Right cardiac atrium (tissue), 5 donors: Measurements from ENCODE around the gene PRM1. TPM values are rescaled to one million over a fixed set of nuclear protein-coding genes. Genes with fewer than 3 reads are reported as not detected.

Source experiments
- ATAC-seq, 2 donors: fragments of 200-7000 bp; cut with Tn5 transposase; one replicate each; pipeline versions ENCODE4 v1.8.0 to v1.9.1; 2020; ENCODE audit warnings: moderate library complexity in 2 of 2, mild to moderate bottlenecking in 1 of 2
- DNase-seq, 3 donors: peaks; one replicate each; pipeline ENCODE4 v3.0.0-alpha.2; 2020
- H3K27ac ChIP-seq: one replicate; pipeline ENCODE4 v1.5.1; 2013; ENCODE audit warnings: mild to moderate bottlenecking, low read length, control low read depth, moderate library complexity
- H3K27me3 ChIP-seq: one replicate; pipeline ENCODE4 v1.6.1; 2013; ENCODE audit not compliant: control insufficient read depth, insufficient read depth
- H3K4me1 ChIP-seq: one replicate; pipeline ENCODE4 v1.6.1; 2013; ENCODE audit warnings: low read length; ENCODE audit not compliant: control insufficient read depth, insufficient read depth
- H3K4me3 ChIP-seq: one replicate; pipeline ENCODE4 v1.5.1; 2013; ENCODE audit warnings: low read length, control low read depth
- H3K9me3 ChIP-seq: one replicate; pipeline ENCODE4 v1.6.1; 2013; ENCODE audit warnings: low read length; ENCODE audit not compliant: control insufficient read depth
- WGBS: extraction: QIAGEN DNeasy Blood & Tissue Kit; methylation state at CpG from one replicate; pipeline ENCODE4 v1.1.7; 2013; 5-methylcytosine and 5-hydroxymethylcytosine counted together
- intact Hi-C, 4 donors: fragments of 100-400 bp; cut with DNase I; formaldehyde crosslinking; loops; one replicate each; pipeline versions ENCODE4 v1.11.0 to v1.14.0; 2022 to 2023
- polyA plus RNA-seq: library from polyadenylated mRNA; stranded (reverse); fragments of 200-250 nt; gene quantifications from one replicate; pipeline ENCODE4 v1.2.3, GENCODE V29; 2013
- total RNA-seq, 4 donors: library from RNA; stranded (reverse); fragmentation: NEBNext Ultra II Directional; extraction: Animal tissue kit (Norgen Biotek cat#: 25700); gene quantifications; one replicate each; pipeline ENCODE4 v1.2.1, GENCODE V29; 2021
- donor health status: healthy with polysubstance abuse.
- donor health status: DM: no; HTN: yes; CAD: no.
- donor health status: DM: no; HTN: no; CAD: no.
- donor health status: DM: no; HTN: yes; CAD: no; lungs with severe emphysema.
- donor health status: DM: yes; HTN: yes; CAD: no.

Gene PRM1
- total and polyA plus RNA-seq, 5 donors: not detected

DNA sequence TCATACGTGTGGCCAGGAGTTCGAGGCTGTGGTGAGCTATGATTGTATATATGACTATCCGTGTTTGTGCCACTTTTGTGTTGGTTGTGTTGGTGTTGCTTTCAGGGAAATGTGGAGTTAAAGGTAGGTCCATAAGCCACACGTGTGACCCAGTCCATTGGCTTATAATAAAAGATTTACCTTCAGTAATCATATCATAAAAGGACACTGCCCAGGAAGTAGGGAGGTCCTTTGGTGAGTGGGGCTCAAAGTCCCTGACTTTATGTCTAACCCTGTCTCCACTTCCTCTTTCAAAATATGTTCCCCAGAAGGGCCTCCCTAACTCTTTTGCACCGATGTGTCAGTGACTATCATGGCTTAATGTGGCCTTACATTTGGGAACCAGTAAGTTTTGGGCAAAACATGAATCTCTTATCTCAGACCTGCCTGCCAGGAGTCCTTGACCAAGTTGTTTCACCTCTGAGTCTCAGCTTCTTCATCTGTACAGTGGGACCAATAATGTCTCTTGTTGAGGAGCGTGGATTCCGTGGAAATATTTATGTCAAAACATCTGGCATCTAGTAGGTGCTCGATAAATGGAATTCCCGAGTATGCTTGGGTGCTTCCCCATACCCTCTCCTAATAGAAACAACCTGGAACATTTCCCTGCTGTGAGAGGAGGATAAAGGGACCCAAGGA is 16.8 kb downstream of the PRM1 start:
- Histone ChIP-seq H3K4me3 (no peak overlapping the region), H3K9me3 (no peaks in the 10 kb centered on the region), H3K4me1 (no peaks in the 10 kb centered on the region), H3K27me3 (no peaks in the 10 kb centered on the region), H3K27ac (no peak overlapping the region)
- DNase-seq (no peak), ATAC-seq (no peak)
- intact Hi-C loops: no loop called here
- WGBS: 84% methylated on average over 9 of the region's 9 CpGs

DNA sequence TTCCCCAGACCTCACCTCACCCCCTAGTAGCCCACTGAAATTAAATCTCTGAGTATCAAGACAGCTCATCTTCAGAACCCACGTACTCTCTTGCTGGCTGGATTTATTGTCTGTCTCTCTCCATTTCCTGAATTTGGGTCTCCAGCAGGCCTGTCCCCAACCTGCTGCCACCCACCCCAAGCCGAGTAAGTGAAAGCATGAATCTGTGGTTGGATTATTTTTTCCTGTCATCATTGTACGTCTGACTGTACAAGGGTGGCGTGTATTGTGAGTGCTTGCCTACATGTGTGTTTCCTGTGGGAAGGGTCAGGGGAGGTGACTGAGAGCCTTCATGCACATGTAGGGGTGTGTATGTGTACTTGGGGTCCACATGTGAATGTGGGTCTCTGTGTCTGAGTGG is 17.4 kb downstream of the PRM1 start:
- H3K27ac ChIP-seq: no peak overlapping the region
- intact Hi-C loops: no loop called here
- no peak for ATAC-seq
- no peak overlapping the region for H3K4me3 ChIP-seq
- no peaks in the 10 kb centered on the region for H3K27me3 ChIP-seq
- peaks cover 4% of the 10 kb centered on the region for H3K4me1 ChIP-seq
- WGBS: 62% methylated on average over 4 of the region's 4 CpGs
- H3K9me3 ChIP-seq: no peaks in the 10 kb centered on the region
- DNase-seq: no peak

DNA sequence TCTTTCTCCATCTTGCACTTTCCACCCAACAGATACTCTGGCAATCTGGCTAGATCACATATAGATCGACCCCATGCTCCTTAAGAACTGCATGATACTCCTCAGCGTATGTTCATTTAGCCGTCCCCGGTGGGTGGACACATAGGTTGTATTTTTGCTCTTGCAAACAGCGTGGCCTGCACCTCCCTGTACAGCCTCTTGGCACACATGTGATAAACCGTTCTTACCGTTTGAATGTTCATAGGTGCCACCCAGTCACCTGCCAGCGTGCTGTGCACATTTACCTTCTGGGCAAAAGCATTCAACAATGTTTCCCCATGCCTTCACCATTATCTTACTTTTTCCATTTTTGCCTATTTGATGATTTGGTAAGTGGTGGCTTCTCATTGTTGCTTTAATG is 18.2 kb downstream of the PRM1 start:
- H3K4me1 ChIP-seq: peaks cover 4% of the 10 kb centered on the region
- ATAC-seq (no peak), DNase-seq (no peak)
- WGBS: 90% methylated on average over 8 of the region's 8 CpGs
- H3K27me3 ChIP-seq: no peaks in the 10 kb centered on the region
- intact Hi-C loops: no loop called here
- H3K4me3 ChIP-seq: no peak overlapping the region
- no peaks in the 10 kb centered on the region for H3K9me3 ChIP-seq
- no peak overlapping the region for H3K27ac ChIP-seq

DNA sequence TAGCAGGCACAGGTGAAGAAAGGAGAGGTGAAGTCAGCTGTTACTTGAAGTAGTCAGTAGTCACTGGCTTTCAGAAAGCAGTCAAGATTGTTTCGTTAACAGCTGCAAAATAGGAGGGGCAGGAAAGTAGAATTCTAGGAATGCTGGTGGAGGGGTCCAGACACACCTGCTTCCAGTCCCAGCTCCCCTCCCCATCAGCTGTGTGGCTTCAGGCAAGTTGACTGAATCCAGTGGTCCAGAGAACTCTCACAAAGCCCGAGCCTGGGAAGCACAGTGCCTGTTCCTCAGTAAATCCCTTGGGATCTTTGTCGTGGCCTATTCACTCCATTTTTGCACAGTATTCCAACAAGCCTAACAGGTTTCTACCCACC is 20.5 kb downstream of the PRM1 start:
- no peak overlapping the region for H3K4me3 ChIP-seq
- DNase-seq (no peak), ATAC-seq (no peak)
- H3K4me1 ChIP-seq: peaks cover 4% of the 10 kb centered on the region
- no peak overlapping the region for H3K27ac ChIP-seq
- WGBS: 67% methylated on average over 3 of the region's 3 CpGs
- intact Hi-C loops: no loop called here
- H3K9me3 ChIP-seq: no peaks in the 10 kb centered on the region
- no peaks in the 10 kb centered on the region for H3K27me3 ChIP-seq

DNA sequence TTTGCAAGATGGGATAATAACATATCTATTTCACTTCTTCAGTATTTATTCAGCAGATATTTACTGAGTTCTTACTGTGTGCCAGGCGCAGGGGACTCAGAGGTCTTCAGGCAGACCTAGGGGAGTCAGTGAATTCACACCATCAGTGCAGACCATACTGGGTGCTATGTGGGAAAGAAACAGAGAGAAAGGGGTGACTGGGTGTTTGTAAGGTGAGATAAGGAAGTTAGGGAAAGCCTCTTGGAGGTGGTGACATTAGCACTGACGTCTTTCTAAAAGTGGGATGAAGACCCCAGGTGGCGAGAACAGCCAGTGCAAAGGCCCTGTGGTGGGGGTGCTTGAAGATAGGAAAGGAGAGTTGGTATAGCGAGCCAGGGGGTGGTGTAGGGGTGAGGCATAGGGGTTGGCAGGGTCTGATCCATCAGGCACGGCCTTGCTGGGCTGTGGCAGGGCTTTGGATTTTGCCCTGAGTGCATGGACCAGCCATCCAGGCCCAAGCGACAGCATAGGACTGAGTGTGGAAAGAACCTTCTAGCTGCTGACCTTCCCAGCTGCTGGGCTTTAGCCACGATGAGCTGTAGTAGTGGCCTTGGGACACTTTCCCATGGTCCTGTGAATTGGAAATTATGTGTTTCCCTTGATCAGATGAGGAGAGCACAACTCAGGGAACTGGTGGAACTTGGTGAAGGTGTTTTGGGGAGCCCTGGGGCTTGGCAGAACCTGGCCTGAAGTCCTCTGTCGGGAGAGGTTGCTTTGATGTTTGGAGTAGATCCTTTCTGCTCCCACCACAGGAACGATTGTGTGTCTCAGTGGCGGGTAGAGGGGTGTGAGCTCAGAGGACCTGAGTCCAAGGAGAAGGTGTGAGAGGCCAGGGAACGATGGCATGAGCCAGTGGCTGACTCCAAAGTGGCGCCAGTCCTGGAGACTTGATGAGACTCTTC is 21.2 kb downstream of the PRM1 start:
- no peaks in the 10 kb centered on the region for H3K9me3 ChIP-seq
- no peak overlapping the region for H3K4me3 ChIP-seq
- intact Hi-C loops: loop anchor here (5.0 to 10.0 kb wide), 7 partner anchors 97 to 885 kb away; no protein-coding TSS in a partner anchor
- H3K27ac ChIP-seq: no peak overlapping the region
- ATAC-seq: no peak
- H3K4me1 ChIP-seq: peaks cover 5% of the 10 kb centered on the region
- WGBS: 92% methylated on average over 12 of the region's 12 CpGs
- no peaks in the 10 kb centered on the region for H3K27me3 ChIP-seq
- DNase-seq: no peak

DNA sequence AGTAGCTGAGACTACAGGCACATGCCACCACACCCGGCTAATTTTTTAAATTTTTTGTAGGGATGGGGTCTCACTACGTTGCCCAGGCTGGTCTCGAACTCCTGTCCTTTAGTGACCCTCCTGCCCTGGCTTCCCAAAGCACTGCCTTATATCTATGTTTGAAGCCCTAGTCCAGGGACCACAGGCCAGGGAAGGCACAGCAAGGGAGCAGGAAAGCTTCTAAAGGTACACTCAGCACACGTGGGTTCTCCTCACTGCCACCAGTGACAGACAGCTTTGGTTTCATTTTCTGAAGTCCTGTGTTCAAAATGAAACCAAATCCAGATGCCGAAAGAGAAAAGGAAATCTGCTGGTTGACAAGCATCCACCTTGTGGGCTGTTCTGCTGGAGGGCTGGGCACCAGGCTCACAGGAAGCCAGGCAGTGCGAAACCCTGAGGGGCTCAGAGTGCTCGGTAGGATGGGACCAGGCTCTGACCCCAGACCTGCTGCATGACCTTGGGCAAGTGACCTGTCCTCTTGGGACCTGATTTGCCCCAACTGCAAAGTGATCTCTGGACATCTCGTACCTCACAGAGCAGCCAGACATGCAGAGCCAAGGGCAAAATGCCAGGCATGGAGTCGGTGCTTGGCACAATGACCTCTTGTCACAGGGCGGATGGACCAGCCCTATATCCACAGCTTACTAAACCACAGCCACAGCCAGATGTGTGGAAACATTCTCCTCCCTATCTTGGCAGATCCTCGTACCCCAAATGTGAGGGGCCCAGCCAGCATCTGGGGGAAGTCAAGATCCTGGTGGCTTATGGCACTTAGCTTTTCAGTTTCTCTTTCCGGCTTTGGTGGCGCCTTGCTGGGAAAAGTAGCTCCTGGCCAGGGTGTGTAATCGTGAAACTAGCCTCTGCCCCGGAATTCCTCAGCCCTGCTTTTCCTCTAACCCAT is 22.3 kb downstream of the PRM1 start:
- Histone ChIP-seq H3K4me3 (no peak overlapping the region), H3K9me3 (no peaks in the 10 kb centered on the region), H3K4me1 (peaks cover 10% of the 10 kb centered on the region), H3K27me3 (no peaks in the 10 kb centered on the region), H3K27ac (peak overlapping the region; percentile 49)
- intact Hi-C loops: loop anchor here (5.0 to 10.0 kb wide), 7 partner anchors 98 to 886 kb away; no protein-coding TSS in a partner anchor
- WGBS: 34% methylated on average over 15 of the region's 15 CpGs
- DNase-seq (peak; percentile 67 to 82 (median 80)), ATAC-seq (no peak)

DNA sequence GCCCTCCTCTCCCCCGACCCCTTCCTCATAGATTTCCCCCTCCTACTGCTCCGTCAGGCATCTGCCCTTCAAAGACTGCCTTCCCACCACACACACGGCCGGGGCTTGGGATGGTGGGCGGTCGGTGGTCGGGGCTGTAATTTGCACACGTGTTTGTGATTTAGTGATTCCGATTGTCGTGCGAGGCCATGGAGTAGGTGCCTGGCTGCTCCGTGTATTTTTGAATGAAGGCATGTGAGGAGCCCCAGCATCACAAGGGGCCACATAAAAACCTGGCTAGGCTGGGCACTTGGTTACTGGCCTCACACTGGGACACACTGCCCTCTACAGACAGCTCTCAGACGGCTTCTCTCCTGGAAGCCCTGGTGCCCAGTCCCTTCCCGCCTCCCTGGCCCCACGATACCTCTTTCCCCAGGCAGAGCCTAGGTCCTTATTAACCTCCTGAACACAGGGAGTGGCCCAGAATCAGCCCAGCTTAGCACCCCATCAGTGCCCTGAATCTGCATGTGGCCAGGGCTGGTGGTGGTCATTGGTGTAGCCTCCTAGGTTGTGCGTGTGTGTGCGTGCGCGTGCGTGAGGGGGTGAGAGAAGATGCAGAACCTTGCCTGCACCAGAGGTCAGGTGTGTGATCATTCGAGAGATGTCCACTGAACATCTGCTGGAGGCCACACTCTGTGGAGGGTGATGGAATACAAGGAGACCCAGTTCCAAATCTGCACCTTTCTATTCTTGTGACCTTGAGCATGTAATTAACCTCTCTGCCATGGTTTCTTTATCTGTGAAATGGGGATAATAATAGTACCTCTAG is 23.8 kb downstream of the PRM1 start:
- 24% methylated on average over 21 of the region's 21 CpGs for WGBS
- intact Hi-C loops: loop anchor here (2.0 to 10.0 kb wide), 8 partner anchors 100 to 887 kb away; no protein-coding TSS in a partner anchor
- ATAC-seq (peak; percentile 71 to 77), DNase-seq (peak; percentile 77 to 88 (median 83))
- peak overlapping the region; percentile 95 for H3K4me3 ChIP-seq
- H3K27me3 ChIP-seq: no peaks in the 10 kb centered on the region
- no peaks in the 10 kb centered on the region for H3K9me3 ChIP-seq
- peak overlapping the region; percentile 96 for H3K27ac ChIP-seq
- peaks cover 10% of the 10 kb centered on the region for H3K4me1 ChIP-seq

DNA sequence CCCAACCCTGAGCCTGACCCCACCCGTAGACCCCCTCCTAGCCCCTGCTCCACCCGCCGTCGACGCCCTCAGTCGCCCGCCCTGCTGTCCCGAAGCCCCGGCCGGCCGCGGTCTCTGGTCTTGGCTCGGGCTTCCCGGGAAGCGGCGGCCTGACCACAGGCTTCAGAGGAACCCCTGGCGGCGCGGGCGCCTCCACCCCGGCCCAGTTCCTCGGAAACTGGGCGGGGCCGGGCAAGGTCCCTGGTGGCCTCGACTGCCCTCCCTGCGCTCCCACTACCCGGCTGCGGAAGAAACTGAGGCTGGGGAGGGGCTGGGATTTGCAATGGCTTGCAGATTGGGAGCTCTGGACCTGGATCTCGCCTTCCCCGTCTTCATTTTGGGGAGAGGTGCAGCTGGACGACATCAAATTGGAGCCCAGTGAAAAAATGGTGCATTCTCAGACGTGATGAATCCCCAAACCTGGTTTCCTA is 24.4 kb downstream of the PRM1 start:
- Histone ChIP-seq H3K27me3 (no peaks in the 10 kb centered on the region), H3K27ac (peak overlapping the region; percentile 96), H3K4me1 (peaks cover 10% of the 10 kb centered on the region), H3K9me3 (no peaks in the 10 kb centered on the region), H3K4me3 (peak overlapping the region; percentile 95)
- DNase-seq: peak; percentile 78 to 90 (median 89)
- WGBS: under 1% methylated on average over 32 of the region's 32 CpGs
- intact Hi-C loops: loop anchor here (2.0 to 10.0 kb wide), 8 partner anchors 101 to 888 kb away; no protein-coding TSS in a partner anchor
- peak; percentile 57 to 75 for ATAC-seq

DNA sequence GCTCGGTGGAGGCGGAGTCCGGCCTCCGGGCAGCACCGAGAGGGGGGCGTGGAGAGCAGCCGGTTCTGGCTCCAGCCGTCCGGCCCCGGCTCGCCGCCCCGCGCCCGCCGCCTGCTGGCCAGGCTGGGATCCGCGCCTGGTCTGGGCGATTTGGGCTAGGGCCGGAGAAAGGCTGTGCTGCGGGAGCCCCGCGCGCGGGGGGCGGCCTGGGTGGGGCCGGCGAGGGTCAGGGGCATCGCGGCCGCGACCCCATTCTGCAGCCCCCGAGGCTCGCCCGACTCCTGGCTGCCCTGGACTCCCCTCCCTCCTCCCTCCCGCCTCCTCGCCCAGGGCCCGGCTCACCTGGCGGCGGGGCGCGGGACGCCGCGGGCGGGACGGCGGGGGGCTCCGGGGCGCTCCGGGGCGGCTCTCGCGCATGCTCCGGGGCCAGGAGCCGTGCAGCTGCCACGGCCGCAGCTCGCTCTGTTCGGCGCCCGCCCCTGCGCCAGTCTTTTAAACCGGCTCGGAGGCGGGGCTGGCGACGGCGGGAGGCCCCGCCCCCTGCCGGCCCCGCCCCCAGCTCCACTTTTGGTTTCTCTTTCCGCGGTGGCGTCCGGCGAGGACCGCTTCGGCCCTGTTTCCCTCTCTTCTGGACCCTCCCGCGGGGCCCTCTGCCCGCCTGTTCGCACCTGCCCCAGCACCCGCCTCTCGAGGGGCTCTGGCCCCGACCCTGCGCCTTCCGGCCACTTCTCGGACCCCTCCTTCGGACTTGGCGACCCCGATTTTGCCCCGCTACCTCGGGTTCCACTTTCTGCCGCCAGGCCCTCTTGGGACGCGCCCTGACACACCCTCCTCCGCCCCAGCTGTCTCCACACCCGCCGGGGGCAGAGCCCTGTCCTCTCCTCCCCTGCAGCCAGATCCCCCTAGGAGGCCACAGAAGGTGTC is 25.1 kb downstream of the PRM1 start, which contains the start of gene SOCS1:
Gene SOCS1 (minus strand): TSS at position 468 of the 924 bp plus-strand sequence. CDS start 726 bp downstream, outside the sequence.
- H3K9me3 ChIP-seq: no peaks in the 10 kb centered on the region
- DNase-seq (peak; percentile 84 to 93 (median 93)), ATAC-seq (peak; percentile 81 to 86)
- under 1% methylated on average over 100 of the region's 100 CpGs for WGBS
- peaks cover 10% of the 10 kb centered on the region for H3K4me1 ChIP-seq
- peak within 1 kb of the TSS; percentile 95 for H3K4me3 ChIP-seq
- H3K27ac ChIP-seq: peak within 1 kb of the TSS; percentile 96
- intact Hi-C loops: loop anchor here (2.0 to 10.0 kb wide), 8 partner anchors 101 to 889 kb away; no protein-coding TSS in a partner anchor
- no peaks in the 10 kb centered on the region for H3K27me3 ChIP-seq
